GOT3 (cell line): ENCODE data around the gene SNX30.

Experiments used
- DNase-seq: peaks from one replicate; lab custom pipeline; 2025; ENCODE audit warnings: mixed read lengths; lab: John Stamatoyannopoulos, UW

Gene SNX30

DNA sequence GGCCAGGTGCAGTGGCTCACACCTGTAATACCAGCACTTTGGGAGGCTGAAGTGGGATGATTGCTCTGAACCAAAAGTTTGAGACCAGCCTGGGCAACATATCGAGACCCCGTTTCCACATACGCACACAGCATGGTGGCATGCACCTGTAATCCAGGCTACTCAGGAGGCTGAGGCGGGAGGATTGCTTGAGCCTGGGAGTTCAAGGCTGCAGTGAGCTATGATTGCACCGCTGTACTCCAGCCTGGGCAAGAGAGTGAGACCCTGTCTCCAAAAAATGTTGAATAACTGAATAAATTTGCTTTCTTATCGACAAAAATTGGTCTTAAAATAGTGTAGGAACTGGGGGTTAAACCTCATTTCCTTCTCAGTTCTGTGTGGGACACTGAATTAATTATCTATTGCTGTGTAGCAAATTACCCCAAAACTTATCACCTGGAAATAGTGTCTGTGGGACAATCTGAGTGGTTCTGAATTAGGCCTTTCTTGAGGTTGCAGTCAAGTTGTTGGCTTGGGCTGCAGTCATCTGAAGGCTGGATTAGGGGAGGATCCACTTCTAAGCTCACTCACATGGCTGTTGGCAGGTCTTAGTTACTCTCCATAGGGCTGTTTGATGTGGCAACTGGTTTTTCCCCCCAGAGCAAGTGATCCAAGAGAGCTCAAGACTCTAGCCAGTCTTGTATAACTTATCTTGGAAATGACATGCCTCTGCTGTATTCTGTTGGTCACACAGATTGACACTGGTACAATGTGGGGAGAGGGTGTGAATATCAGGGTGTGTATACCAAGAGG lies 2.0 kb downstream of the SNX30 start:
- DNase-seq, result no peak

DNA sequence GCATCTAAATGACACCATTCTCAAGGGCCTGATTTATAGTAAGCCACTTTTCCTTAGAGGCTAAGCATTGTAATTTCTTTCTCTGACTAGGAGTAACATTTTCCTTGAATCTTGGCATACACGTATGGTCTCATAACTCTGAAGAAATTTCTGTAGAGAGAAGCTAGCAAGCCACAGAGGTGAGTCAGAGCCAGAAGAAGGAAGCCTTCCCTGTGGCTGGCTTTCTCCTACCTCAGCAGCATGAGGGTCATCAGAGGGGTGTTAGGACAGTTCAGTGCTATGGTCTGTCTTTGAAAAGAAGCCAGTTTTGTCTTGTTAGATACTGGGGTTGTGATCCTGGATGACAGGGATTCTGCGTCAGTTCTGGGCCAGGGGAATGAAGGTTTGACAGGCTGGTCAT lies 3.2 kb downstream of the SNX30 start:
- no peak for DNase-seq

DNA sequence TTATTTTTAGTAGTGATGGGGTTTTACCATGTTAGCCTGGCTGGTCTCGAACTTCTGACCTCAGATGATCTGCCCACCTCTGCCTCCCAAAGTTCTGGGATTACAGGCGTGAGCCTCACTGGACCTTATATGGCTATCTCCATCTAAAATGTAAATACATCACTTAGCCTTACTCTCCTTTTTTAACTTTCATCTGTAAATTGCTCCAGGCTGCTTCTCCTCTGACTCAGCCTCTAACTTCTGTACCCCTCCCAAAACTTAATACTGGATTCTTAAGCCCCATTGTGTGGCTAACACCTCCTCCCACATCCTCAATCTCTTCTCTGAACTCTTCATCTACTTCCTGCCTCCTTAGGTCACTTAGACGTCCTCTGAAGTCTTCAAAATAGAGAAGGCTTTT lies 4.0 kb downstream of the SNX30 start:
- DNase-seq, result no peak

DNA sequence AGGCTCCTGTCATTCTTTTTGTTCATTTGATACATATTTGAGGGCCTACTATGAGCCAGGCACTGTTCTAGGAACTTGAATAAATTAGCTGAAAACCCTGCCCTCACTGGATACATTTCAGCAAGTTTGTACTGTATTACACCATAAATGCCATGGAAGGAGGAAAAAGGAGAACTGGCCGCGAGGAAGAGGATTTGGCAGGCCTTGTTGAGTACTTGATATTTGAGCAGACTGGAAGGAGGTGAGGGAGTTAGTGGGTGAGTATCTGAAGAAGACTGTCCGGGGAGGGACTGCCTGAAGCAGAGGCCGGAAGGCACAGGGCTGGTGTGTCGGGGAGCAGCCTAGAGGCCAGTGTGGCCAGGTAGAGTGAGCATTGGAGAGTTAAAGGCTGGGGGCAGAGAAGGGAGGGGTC lies 4.5 kb downstream of the SNX30 start:
- no peak for DNase-seq

DNA sequence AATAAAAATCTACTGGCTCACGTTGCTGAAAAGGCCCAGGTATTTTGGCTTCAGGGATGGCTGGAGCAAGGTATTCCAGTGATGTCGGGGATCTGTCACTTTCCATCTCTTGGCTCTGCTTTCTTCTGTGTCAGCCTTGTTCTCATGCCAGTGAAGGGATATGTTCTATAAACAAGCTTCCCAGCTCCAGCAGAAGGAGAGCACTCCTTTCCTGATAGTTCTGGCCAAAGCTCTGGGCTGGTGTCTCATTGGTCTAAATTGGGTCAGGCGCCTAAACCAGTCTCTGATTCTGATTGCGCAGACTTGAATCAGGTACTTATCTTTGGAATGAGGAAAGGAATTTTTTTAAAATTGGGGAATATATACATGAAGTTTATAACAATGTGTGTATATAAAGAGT lies 5.1 kb downstream of the SNX30 start:
- no peak for DNase-seq

DNA sequence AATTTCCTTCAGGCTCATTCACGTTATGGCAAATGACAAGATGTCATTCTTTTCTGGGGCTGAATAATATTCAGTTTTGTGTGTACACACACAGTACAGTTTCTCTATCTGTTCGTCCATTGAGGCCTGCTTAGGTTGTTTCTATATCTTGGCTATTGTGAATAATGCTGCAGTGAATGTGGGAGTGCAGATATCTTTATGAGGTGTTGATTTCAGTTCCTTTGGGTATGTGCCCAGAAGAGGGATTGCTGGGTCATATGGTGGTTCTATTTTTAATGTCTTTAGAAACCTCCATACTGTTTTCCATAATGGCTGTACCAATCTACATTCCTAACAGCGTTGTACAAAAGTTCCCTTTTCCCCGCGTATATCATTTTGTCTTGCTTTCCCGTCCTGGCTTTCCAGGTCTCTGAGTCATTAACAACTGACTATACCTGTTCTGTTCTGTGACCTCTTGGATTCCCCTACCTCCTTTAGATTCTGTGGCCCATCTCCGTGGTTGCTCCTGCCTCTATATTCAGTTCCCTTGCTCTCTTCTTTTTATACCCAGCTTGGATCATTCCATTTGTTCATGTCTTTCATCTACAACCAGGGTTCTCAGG lies 6.8 kb downstream of the SNX30 start:
- DNase-seq, result no peak

DNA sequence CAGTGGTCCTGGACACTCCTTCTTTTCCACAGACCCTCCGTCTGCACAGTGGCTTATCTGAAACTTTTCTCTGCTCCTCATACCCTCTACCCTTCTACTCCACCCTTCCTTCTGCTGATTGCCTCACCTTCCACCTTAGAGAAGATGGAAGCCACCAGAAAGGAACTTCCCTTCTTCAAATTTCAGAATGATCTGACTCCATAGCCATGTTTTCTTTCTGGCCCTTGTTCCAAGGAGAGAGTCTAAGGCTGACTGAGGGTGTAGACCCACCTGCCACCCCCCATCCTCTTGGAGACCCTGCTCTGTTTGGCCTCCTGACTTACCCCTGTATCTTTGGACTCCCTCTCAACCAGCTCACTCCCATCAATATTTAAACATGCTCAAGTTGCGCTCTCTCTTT lies 7.4 kb downstream of the SNX30 start:
- DNase-seq, result no peak

DNA sequence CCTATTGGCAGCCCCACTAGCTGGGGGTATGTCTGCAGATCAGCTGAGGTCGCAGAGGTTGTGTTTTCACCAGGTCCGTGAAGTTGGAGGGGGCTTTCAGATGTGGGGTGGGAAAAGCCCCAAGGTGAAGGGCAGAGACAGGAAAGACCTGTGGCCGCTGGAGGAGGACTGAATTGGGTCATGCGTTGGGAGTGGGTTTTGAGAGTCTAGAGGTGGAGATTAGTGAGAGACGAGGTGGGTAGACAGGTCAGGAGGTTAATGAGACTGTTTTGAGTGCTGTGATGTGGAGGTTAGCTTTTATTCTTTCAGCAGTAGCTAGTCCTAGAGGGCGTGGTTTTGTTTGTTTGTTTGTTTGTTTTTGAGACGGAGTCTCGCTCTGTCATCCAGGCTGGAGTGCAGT lies 10.3 kb downstream of the SNX30 start:
- DNase-seq, result no peak

DNA sequence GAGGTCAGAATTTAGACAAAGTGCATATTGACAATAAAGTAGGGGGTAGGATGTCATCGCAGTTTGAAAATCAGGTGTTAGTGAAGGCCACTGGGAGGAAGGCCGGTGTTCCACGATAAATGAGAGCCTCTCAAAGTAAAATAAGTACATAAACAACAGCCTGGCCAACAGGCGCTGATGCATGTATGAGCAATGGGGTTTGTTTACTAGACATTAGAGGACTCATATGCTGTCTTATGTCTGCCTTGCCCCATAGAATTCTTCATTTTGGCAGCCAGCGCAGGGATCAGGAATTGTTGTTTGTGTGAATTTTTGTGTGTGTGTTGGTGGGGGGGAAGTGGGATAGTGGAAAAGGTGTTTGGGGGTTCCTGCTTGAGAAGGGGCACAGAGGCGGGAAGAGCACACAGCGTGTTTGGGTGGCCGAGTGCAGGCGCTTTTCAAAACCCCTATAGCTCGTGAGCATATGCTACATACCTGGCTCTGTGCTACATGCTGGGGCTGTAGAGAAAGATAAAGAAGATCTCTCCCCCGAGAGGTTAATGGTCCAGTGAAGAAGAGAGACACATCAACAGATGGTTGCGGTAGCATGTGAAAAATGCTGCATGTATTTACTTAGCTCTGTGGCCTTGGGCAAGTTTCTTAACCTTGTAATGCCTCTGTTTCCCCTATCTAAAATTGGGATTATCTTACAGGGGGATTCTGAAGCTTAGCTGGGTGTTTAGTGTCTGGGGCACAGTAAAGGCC lies 11.5 kb downstream of the SNX30 start:
- DNase-seq, result no peak

DNA sequence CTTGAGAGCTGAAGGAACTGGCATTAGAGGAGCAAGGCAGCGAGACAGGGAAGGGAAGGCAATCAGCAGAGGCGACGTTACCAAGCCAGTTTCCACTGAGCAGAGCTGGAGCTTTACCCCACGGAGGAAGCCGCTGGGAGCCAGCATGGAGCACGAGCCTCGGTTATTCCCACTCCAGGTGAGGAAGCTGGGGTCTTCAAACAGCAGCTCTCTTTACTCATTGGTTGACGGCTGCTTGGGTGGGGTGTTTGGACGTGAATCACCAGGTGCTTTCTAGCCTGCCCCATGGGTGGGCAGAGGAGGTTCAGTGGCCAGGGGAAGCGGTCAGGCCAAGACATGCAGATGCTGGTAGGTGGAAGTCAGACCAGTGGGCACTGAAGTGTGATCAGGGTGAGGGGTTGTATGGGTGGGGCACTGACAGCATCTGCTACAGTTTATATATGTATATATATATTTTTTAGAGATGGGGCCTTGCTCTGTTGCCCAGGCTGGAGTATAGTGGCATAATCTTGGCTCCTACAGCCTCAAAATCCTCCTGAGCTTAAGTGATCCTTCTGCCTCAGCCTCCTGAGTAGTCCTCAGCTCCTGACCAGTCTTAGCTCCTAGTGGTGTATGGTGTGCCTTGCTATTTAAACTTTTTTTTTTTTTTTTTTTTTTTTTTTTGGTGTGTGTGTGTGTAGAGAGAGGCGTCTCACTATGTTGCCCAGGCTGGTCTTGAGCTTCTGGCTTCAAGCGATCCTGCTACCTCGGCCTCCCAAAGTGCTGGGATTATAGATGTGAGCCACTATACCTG lies 12.4 kb downstream of the SNX30 start:
- DNase-seq, result no peak

DNA sequence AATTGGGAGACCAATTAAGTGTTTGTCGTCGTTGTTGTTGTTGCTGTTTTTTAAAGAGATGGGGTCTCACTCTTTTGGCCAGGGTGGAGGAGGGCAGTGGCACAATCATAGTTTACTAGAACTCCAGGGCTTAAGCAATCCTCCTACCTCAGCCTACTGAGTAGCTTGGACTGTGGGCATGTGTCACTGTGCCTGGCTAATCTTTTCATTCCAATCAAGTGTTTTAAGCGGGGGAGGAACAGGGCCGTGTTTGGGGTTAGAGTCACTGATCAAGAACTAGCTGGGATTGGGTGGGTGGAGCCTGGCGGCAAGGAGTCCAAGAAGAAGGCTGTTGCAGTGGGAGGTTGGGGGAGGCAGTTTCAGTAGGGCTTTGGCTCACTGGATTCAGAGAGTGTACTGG lies 13.8 kb downstream of the SNX30 start:
- no peak for DNase-seq

DNA sequence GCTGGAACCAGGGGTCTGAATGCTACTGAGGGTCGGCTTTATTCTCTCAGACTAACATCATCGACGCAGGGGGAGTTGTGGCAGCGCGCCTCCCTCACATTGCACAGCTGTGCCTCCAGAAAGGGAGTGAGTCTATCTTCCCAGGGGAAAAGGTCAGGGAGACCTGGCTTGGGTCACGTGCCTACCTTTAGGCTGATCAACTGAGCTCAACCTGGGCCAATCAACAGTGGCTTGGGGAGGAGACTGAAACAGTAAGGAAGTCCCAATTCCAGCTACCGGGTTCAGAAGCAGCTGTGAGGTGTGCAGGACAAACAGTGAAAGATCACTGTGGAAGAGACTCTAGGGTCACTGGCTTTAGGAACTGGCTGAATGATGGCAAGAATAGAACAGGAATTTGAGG lies 14.3 kb downstream of the SNX30 start:
- DNase-seq, result no peak

DNA sequence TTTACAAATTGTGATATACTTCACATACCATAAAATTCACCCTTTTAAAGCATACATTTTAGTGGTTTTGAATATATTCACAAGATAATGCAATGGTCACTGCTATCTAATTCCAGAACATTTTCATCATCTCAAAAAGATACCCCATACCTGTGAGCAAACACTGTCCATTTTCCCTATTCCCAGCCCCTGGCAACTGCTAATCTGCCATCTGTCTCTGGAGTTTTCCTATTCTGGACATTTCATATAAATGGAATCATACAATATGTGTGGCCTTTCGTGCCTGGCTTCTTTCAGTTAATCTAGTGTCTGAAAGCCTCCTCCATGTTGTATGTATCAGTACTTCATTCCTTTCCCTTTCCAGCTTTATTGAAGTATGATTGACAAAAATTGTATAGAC lies 14.7 kb downstream of the SNX30 start:
- no peak for DNase-seq

DNA sequence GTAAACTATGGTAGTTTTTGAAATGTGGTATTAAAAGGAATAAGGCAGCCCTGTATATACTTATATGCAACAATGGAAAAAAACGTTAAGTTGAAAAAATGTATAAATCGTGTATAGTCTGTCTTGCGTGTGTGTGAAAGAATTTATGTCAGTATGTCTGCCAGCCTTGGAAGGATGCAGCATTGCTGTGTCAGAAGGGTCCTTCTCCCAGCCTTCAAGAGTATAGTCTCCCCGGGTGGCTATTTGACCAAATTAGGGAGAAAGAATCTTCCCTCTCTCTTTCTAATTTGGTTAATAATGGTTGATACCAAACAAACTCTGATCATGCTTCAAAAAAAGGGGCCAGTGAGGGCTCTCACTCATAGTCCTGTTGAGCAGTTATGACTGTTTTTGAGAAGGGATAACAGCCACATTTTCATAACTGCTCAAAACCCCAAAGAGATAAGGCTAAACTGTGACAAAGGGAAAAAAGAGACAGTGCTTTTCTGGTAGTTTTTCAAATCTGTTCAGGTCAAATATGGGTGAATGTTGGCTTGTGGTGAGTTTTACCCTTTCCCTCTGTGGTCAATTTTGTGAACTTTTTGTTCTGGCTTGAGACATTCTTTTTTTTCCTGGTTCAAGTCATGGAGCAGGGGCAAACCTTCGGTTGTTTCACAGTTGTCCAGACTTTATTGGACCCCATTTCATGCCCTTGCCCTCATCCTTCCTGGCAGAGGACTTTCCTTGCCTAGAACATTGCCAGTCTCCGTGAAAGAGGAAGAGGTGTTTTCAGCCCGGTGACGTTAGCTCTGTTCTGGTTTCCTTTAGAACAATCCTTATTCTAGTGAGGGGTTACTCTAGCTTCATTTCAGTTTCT lies 21.0 kb downstream of the SNX30 start:
- no peak for DNase-seq

DNA sequence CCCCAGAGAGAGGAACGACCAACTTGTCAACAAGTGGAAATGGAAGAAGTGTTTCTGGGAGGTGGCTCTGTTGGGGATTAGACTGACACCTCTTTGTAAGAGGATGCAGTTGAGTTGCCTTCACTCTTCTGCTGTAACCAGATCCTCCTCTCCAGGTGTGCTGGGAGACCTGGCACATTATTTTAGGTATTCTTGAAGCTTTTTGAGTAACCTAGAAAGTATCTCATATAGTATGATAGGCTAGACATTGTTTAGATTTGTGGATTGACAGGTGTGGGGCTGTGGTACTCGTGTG lies 21.6 kb downstream of the SNX30 start:
- no peak for DNase-seq

DNA sequence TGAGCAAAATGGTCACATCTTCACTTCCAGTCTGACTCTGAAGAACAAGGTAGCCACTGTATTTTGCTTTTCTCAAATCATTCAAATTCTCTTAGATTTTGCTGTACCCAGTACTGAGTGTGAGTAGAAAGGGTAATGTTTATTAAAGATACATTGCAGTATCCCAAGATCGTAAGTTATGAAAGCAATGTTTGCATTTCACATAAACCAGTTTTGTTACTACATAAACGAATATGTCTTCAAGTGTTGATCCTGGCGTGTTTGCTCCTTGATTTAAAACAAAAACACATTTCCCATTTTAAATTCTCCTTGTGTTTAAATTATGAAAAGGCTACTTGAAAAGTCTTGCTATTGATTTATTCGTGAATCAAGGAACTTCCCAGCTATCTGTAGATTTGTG lies 22.0 kb downstream of the SNX30 start:
- no peak for DNase-seq

DNA sequence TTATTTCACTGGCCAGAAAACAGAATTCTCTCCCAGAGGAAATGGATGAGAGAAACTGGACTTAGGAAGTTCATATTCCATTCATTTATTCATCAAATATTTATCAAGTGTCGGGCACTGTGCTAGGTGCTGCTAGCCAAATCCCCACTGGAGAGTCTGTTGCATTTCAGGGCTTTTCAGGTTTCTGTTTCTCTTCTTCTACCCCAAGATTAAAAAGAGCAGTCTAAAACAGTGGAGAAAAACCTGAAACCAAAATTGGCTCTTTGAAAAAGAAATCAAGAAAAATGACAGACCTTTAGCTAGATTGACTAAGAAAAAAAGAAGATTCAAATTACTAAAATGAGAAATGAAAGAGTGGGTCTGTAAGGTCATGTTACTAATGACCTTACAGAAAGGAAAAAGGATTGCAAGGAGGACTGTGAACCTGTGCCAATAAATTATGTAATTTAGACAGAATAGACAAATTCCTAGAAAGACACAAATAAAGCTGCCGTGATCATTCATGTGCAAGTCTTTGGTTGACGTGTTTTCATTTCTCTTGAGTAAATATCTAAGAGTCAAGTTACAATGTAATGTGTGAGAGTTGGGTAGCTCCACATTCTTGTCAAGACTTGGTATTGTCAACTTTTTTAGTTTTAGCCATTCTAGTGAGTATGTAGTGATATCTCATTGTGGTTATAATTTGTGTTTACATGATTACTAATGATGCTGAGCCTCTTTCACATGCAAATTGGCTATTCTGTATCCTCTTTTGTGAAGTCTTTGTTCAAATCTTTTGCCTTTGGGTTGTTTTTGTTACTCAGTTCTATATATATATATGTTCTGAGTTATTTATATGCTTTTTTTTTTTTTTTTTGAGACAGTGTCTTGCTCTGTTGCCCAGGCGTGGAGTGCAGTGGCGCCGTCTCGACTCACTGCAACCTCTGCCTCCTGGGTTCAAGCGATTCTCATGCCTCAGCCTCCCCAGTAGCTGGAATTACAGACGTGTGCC lies 23.7 kb downstream of the SNX30 start:
- DNase-seq, result no peak

DNA sequence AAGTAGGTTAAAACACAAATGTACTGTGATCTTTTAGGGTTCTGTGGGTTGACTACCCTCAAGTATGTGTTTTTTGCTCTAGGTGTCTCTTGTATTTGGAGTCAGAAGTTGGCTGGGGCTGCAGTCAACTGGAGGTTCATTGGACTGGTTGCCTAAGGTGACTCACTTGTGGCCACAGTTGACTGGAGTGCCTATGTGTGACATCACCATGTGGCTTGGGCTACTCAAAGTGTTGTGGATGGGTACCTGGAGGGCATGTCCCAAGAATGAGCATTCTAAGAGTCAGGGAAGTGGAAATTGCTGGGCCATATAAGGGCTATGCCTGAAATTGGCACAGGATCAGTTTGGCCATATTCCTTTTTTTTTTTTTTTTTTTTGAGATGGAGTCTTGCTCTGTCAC lies 27.4 kb downstream of the SNX30 start:
- no peak for DNase-seq

DNA sequence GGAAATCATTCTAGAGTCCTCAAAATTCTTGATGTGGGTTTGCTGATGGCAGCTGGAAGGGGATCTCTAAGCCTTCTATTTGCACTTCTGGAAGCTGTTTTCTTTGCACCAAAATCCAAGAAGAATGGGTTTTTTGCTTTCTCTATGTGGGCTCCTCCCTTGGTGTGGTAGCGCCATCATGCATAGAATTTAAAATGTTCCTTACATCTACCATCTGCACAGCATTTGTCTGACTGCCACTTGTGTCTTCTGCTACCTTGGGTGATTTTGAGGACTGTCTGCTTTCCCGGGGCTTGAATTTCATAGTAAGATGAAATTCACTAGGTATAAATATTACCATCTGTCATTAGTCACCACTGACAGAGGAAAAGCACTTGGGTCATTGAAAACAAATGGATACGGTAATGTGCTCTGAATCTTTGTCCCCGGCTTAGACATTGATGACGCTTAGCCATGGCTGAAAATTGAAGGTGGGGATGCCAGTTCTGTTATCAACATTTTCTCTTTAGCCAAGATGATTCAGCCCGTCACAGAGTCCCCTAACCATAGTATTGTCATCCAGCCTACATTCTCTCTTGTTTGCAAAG lies 30.0 kb downstream of the SNX30 start:
- DNase-seq, result no peak

DNA sequence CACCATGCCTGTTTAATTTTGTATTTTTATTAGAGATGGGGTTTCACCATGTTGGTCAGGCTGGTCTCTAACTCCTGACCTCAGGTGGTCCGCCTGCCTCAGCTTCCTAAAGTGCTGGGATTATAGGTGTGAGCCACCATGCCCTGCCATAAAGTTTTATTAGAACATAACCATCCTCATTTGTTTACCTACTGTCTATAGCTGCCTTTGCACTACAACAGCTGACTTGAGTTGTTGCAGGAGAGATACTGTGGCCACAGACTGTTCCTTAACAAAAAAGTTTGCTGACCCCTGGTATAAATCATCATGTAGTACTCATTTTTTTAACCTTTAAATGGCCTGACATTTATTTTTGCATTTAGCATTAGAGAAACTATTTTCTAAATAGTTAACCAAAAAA lies 31.7 kb downstream of the SNX30 start:
- DNase-seq, result no peak
